Activated T-cell treated with anti-CD3 and anti-CD28 coated beads, Interleukin-2, amount 50 U/mL, for 4 hours (primary cell): Measurements from ENCODE around the gene UFL1. TPM values are rescaled to one million over a fixed set of nuclear protein-coding genes. Genes with fewer than 3 reads are reported as not detected.
"Not testable (repeated sequence)": the region's sequence is repeated elsewhere in the genome, so short reads cannot be mapped to it uniquely, and the experiment has no call there.

Source experiments
- ATAC-seq, 2 donors: fragments of 200-7000 bp; cut with Tn5 transposase; one replicate each; pipeline ENCODE4 v1.10.0; 2021
- DNase-seq: peaks from one replicate; pipeline ENCODE4 v3.0.0-alpha.2; 2020
- H3K27me3 Mint-ChIP-seq: one replicate; pipeline ENCODE4 v1.8.0; 2021; ENCODE audit warnings: low read depth, mixed read lengths
- H3K36me3 Mint-ChIP-seq: one replicate; pipeline ENCODE4 v1.8.0; 2022; ENCODE audit warnings: mixed read lengths; ENCODE audit not compliant: insufficient read depth
- H3K4me1 Mint-ChIP-seq: one replicate; pipeline ENCODE4 v1.8.0; 2021; ENCODE audit warnings: low read depth, mixed read lengths
- H3K4me3 Mint-ChIP-seq: one replicate; pipeline ENCODE4 v1.8.0; 2021; ENCODE audit warnings: mild to moderate bottlenecking, moderate library complexity, mixed read lengths
- H3K9me3 Mint-ChIP-seq: one replicate; pipeline ENCODE4 v1.8.0; 2021; ENCODE audit warnings: mixed read lengths
- total RNA-seq, 3 donors: library from RNA; stranded (reverse); gene quantifications; one replicate each; pipeline ENCODE4 v1.2.1, GENCODE V29; 2021

Gene UFL1
- total RNA-seq, 3 donors from 2014 or later: 16.2 to 16.8 (median 16.5) TPM

- Mint-ChIP-seq H3K27me3 (no peaks in the 10 kb centered on the region), H3K4me1 (no peaks in the 10 kb centered on the region), H3K36me3 (peaks cover 45% of the 10 kb centered on the region), H3K4me3 (no peak overlapping the region), H3K9me3 (no peaks in the 10 kb centered on the region)
- DNase-seq: no peak
- ATAC-seq: no peak
These were observed 21.1 kb downstream of the UFL1 start for GRCh38 chr6:96542702-96543101.

GRCh38 chr6:96545882-96546281, 24.3 kb downstream of the UFL1 start:
- DNase-seq (no peak), ATAC-seq (no peak)
- Mint-ChIP-seq H3K9me3 (no peaks in the 10 kb centered on the region), H3K27me3 (no peaks in the 10 kb centered on the region), H3K36me3 (peaks cover 44% of the 10 kb centered on the region), H3K4me1 (no peaks in the 10 kb centered on the region), H3K4me3 (no peak overlapping the region)

GRCh38 chr6:96547654-96548053, 26.0 kb downstream of the UFL1 start:
- peaks cover 48% of the 10 kb centered on the region for H3K36me3 Mint-ChIP-seq

GRCh38 chr6:96554558-96554957, 33.0 kb downstream of the UFL1 start:
- DNase-seq (no peak), ATAC-seq (no peak)
- no peak overlapping the region for H3K4me3 Mint-ChIP-seq
- H3K4me1 Mint-ChIP-seq: no peaks in the 10 kb centered on the region
- peaks cover 46% of the 10 kb centered on the region for H3K36me3 Mint-ChIP-seq
- no peaks in the 10 kb centered on the region for H3K27me3 Mint-ChIP-seq
- no peaks in the 10 kb centered on the region for H3K9me3 Mint-ChIP-seq

More at GRCh38 chr6:96547654-96548053, 26.0 kb downstream of the UFL1 start:
- ATAC-seq: no peak
- DNase-seq: no peak
- Mint-ChIP-seq H3K4me1 (no peaks in the 10 kb centered on the region), H3K27me3 (no peaks in the 10 kb centered on the region), H3K9me3 (no peaks in the 10 kb centered on the region), H3K4me3 (no peak overlapping the region)

- not testable (repeated sequence) for H3K4me1 Mint-ChIP-seq, H3K27me3 Mint-ChIP-seq, ATAC-seq, H3K4me3 Mint-ChIP-seq, H3K9me3 Mint-ChIP-seq, DNase-seq
- peaks cover 14% of the 10 kb centered on the region for H3K36me3 Mint-ChIP-seq
These were observed 38.1 kb downstream of the UFL1 start for GRCh38 chr6:96559740-96560139.

- no peaks in the 10 kb centered on the region for H3K9me3 Mint-ChIP-seq
- ATAC-seq: no peak
- no peak within 1 kb of the TSS for H3K4me3 Mint-ChIP-seq
- H3K4me1 Mint-ChIP-seq: no peaks in the 10 kb centered on the region
- H3K36me3 Mint-ChIP-seq: no peaks in the 10 kb centered on the region
- no peak for DNase-seq
- H3K27me3 Mint-ChIP-seq: peaks cover 3% of the 10 kb centered on the region
These were observed 41.3 kb downstream of the UFL1 start, which contains the start of gene FHL5 for GRCh38 chr6:96562886-96563285. FHL5 (plus strand) TSS chr6:96563128; CDS start chr6:96603614, 40,486 bp downstream.

- Mint-ChIP-seq H3K4me3 (no peak overlapping the region), H3K27me3 (peaks cover 10% of the 10 kb centered on the region), H3K9me3 (peaks cover 2% of the 10 kb centered on the region), H3K4me1 (no peaks in the 10 kb centered on the region), H3K36me3 (peaks cover under 1% of the 10 kb centered on the region)
- DNase-seq (no peak), ATAC-seq (no peak)
These were observed 42.2 kb downstream of the UFL1 start for GRCh38 chr6:96563853-96564252.

- peaks cover 30% of the 10 kb centered on the region for H3K9me3 Mint-ChIP-seq
- DNase-seq: no peak
- ATAC-seq: no peak
- H3K4me1 Mint-ChIP-seq: no peaks in the 10 kb centered on the region
- H3K36me3 Mint-ChIP-seq: peaks cover 4% of the 10 kb centered on the region
- H3K4me3 Mint-ChIP-seq: no peak overlapping the region
- H3K27me3 Mint-ChIP-seq: peaks cover 28% of the 10 kb centered on the region
These were observed 48.4 kb downstream of the UFL1 start for GRCh38 chr6:96570053-96570452.

- Mint-ChIP-seq H3K27me3 (peaks cover 31% of the 10 kb centered on the region), H3K4me1 (no peaks in the 10 kb centered on the region), H3K4me3 (no peak overlapping the region), H3K36me3 (peaks cover 4% of the 10 kb centered on the region), H3K9me3 (peaks cover 30% of the 10 kb centered on the region)
- DNase-seq (no peak), ATAC-seq (no peak)
These were observed 49.9 kb downstream of the UFL1 start for GRCh38 chr6:96571551-96571950.

GRCh38 chr6:96575359-96575758, 53.8 kb downstream of the UFL1 start:
- peaks cover 2% of the 10 kb centered on the region for H3K36me3 Mint-ChIP-seq

GRCh38 chr6:96576221-96576620, 54.6 kb downstream of the UFL1 start:
- Mint-ChIP-seq H3K27me3 (peaks cover 22% of the 10 kb centered on the region), H3K9me3 (peaks cover 5% of the 10 kb centered on the region), H3K4me1 (no peaks in the 10 kb centered on the region), H3K36me3 (no peaks in the 10 kb centered on the region), H3K4me3 (no peak overlapping the region)
- no peak for ATAC-seq
- no peak for DNase-seq

More at GRCh38 chr6:96575359-96575758, 53.8 kb downstream of the UFL1 start:
- Mint-ChIP-seq H3K4me3 (no peak overlapping the region), H3K27me3 (peaks cover 22% of the 10 kb centered on the region), H3K4me1 (no peaks in the 10 kb centered on the region), H3K9me3 (peaks cover 14% of the 10 kb centered on the region)
- no peak for DNase-seq
- no peak for ATAC-seq

- ATAC-seq (no peak), DNase-seq (no peak)
- Mint-ChIP-seq H3K27me3 (peaks cover 10% of the 10 kb centered on the region), H3K4me1 (no peaks in the 10 kb centered on the region), H3K36me3 (no peaks in the 10 kb centered on the region), H3K9me3 (no peaks in the 10 kb centered on the region), H3K4me3 (no peak overlapping the region)
These were observed 60.4 kb downstream of the UFL1 start for GRCh38 chr6:96582021-96582420.

- Mint-ChIP-seq H3K4me3 (no peak overlapping the region), H3K36me3 (no peaks in the 10 kb centered on the region), H3K27me3 (peaks cover 10% of the 10 kb centered on the region), H3K4me1 (no peaks in the 10 kb centered on the region), H3K9me3 (no peaks in the 10 kb centered on the region)
- ATAC-seq: no peak
- no peak for DNase-seq
These were observed 60.8 kb downstream of the UFL1 start for GRCh38 chr6:96582436-96582835.

- no peaks in the 10 kb centered on the region for H3K9me3 Mint-ChIP-seq
- H3K36me3 Mint-ChIP-seq: no peaks in the 10 kb centered on the region
- no peak for ATAC-seq
- no peaks in the 10 kb centered on the region for H3K4me1 Mint-ChIP-seq
- no peak overlapping the region for H3K4me3 Mint-ChIP-seq
- H3K27me3 Mint-ChIP-seq: peaks cover 6% of the 10 kb centered on the region
- no peak for DNase-seq
These were observed 82.8 kb downstream of the UFL1 start for GRCh38 chr6:96604420-96604819.
